GM23338 (cell line): ENCODE measurements around the gene STK4. TPM values are rescaled to one million over a fixed set of nuclear protein-coding genes. Genes with fewer than 3 reads are reported as not detected.

Experiments used
- ATAC-seq: fragments of 200-7000 bp; cut with Tn5 transposase; 3 replicates; pipeline ENCODE4 v1.9.1; 2020
- DNase-seq: peaks from one replicate; pipeline ENCODE4 v3.0.0-alpha.2; 2015; ENCODE audit warnings: low spot score
- H2AFZ ChIP-seq: fragments of 200-600 bp; sonication (generic); 2 replicates; pipeline ENCODE4 v1.8.0; 2016; ENCODE audit warnings: antibody characterized with exemption, mild to moderate bottlenecking, moderate library complexity
- H3F3A ChIP-seq: fragments of 200-600 bp; sonication (generic); replicated peaks from 2 replicates; pipeline ENCODE4 v1.8.0; 2017; ENCODE audit warnings: antibody characterized with exemption, mixed run types, low read depth
- H3K27ac ChIP-seq: fragments of 200-600 bp; sonication (generic); 2 replicates; pipeline ENCODE4 v1.6.1; 2016; ENCODE audit warnings: low read depth
- H3K27me3 ChIP-seq: fragments of 200-600 bp; sonication (generic); 2 replicates; pipeline ENCODE4 v1.8.0; 2016; ENCODE audit warnings: mild to moderate bottlenecking, mixed run types, moderate library complexity; ENCODE audit not compliant: insufficient read depth
- H3K36me3 ChIP-seq: fragments of 200-600 bp; sonication (generic); 2 replicates; pipeline ENCODE4 v1.8.0; 2016; ENCODE audit warnings: mild to moderate bottlenecking; ENCODE audit not compliant: insufficient read depth
- H3K4me1 ChIP-seq: fragments of 200-600 bp; sonication (generic); 2 replicates; pipeline ENCODE4 v1.8.0; 2016; ENCODE audit warnings: mild to moderate bottlenecking, moderate library complexity; ENCODE audit not compliant: insufficient read depth
- H3K4me2 ChIP-seq: fragments of 200-600 bp; sonication (generic); 2 replicates; pipeline ENCODE4 v1.7.1; 2017; ENCODE audit warnings: mixed run types
- H3K4me3 ChIP-seq: fragments of 200-600 bp; sonication (generic); 2 replicates; pipeline ENCODE4 v1.6.1; 2016; ENCODE audit warnings: mixed run types
- H3K79me2 ChIP-seq: fragments of 200-600 bp; sonication (generic); replicated peaks from 2 replicates; pipeline ENCODE4 v1.8.0; 2017; ENCODE audit warnings: mild to moderate bottlenecking; ENCODE audit not compliant: insufficient read depth
- H3K9me2 ChIP-seq: fragments of 200-600 bp; sonication (generic); 2 replicates; pipeline ENCODE4 v1.8.0; 2017; ENCODE audit not compliant: insufficient read depth
- H4K20me1 ChIP-seq: fragments of 200-600 bp; sonication (generic); replicated peaks from 2 replicates; pipeline ENCODE4 v1.8.0; 2017; ENCODE audit warnings: mild to moderate bottlenecking; ENCODE audit not compliant: insufficient read depth
- H3K27ac Mint-ChIP-seq: 2 replicates; pipeline ENCODE4 v1.8.0; 2020; ENCODE audit warnings: inconsistent platforms, mild to moderate bottlenecking, moderate library complexity, mixed read lengths
- H3K27me3 Mint-ChIP-seq: 3 replicates; pipeline ENCODE4 v1.8.0; 2022; ENCODE audit warnings: low read depth, mild to moderate bottlenecking, moderate library complexity, mixed read lengths, inconsistent platforms; ENCODE audit not compliant: insufficient read depth, poor library complexity
- H3K36me3 Mint-ChIP-seq: 3 replicates; pipeline ENCODE4 v1.8.0; 2021; ENCODE audit warnings: low read depth, mild to moderate bottlenecking, inconsistent platforms, moderate library complexity, mixed read lengths
- H3K4me1 Mint-ChIP-seq: 3 replicates; pipeline ENCODE4 v1.8.0; 2020; ENCODE audit warnings: mild to moderate bottlenecking, inconsistent platforms, mixed read lengths
- H3K4me3 Mint-ChIP-seq: 3 replicates; pipeline ENCODE4 v1.8.0; 2021; ENCODE audit warnings: moderate library complexity, mild to moderate bottlenecking, inconsistent platforms, mixed read lengths
- H3K9me3 Mint-ChIP-seq: 3 replicates; pipeline ENCODE4 v1.8.0; 2020; ENCODE audit warnings: moderate library complexity, mild to moderate bottlenecking, inconsistent platforms, mixed read lengths
- CREB1 ChIP-seq: fragments of 250-450 bp; sonication (Bioruptor Pico); IDR thresholded peaks from 2 replicates; pipeline ENCODE4 v1.5.0; 2020; ENCODE audit warnings: low read depth, mild to moderate bottlenecking, moderate library complexity
- ETS1 ChIP-seq: IDR thresholded peaks from 2 replicates; pipeline ENCODE4 v1.6.1; 2016; ENCODE audit warnings: antibody characterized with exemption
- JUNB ChIP-seq: IDR thresholded peaks from one replicate; pipeline ENCODE4 v1.6.1; 2016; ENCODE audit warnings: antibody characterized with exemption; ENCODE audit not compliant: unreplicated experiment
- NANOG ChIP-seq: IDR thresholded peaks from 2 replicates; pipeline ENCODE4 v1.6.1; 2016; ENCODE audit warnings: antibody characterized with exemption, borderline replicate concordance
- POLR2AphosphoS5 ChIP-seq: IDR thresholded peaks from 2 replicates; pipeline ENCODE4 v1.6.1; 2016; ENCODE audit warnings: antibody characterized with exemption, low read depth
- STAT1 ChIP-seq: IDR thresholded peaks from one replicate; pipeline ENCODE4 v1.6.1; 2016; ENCODE audit warnings: antibody characterized with exemption; ENCODE audit not compliant: unreplicated experiment
- ZNF114 ChIP-seq: fragments of 250-450 bp; sonication (Bioruptor Pico); IDR thresholded peaks from 2 replicates; pipeline ENCODE4 v1.5.0; 2020; ENCODE audit warnings: mild to moderate bottlenecking, moderate library complexity
- ZNF331 ChIP-seq: fragments of 250-450 bp; sonication (Bioruptor Pico); IDR thresholded peaks from 2 replicates; pipeline ENCODE4 v1.5.0; 2020; ENCODE audit warnings: low read depth, mild to moderate bottlenecking, moderate library complexity
- ZNF462 ChIP-seq: fragments of 250-450 bp; sonication (Bioruptor Pico); IDR thresholded peaks from 2 replicates; pipeline ENCODE4 v1.5.0; 2020; ENCODE audit warnings: mild to moderate bottlenecking, moderate library complexity
- polyA plus RNA-seq: library from polyadenylated mRNA; unstranded; fragments of >200 nt; fragmentation: Nextera tagmentation; extraction: Ambion mirVana; gene quantifications from 2 replicates; pipeline ENCODE4 v1.2.1, GENCODE V29; 2016
- total RNA-seq: library from RNA; depleted of rRNA; stranded (reverse); fragments of >200 nt; shearing (Covaris generic); gene quantifications from 2 replicates; pipeline ENCODE4 v1.2.3, GENCODE V29; 2014
- TF ChIP-seq, protein P1 (sequence below): IDR thresholded peaks from one replicate; pipeline ENCODE4 v1.6.1; 2018; ENCODE audit warnings: antibody characterized with exemption; ENCODE audit not compliant: unreplicated experiment

STK4 gene
- total and polyA plus RNA-seq, 2 experiments from 2014 or later = 37.7 to 58.7 TPM

GRCh38 chr20:45055056-45055455 is 88.7 kb downstream of the STK4 start (continued):
- TF ChIP-seq, protein P1, sequence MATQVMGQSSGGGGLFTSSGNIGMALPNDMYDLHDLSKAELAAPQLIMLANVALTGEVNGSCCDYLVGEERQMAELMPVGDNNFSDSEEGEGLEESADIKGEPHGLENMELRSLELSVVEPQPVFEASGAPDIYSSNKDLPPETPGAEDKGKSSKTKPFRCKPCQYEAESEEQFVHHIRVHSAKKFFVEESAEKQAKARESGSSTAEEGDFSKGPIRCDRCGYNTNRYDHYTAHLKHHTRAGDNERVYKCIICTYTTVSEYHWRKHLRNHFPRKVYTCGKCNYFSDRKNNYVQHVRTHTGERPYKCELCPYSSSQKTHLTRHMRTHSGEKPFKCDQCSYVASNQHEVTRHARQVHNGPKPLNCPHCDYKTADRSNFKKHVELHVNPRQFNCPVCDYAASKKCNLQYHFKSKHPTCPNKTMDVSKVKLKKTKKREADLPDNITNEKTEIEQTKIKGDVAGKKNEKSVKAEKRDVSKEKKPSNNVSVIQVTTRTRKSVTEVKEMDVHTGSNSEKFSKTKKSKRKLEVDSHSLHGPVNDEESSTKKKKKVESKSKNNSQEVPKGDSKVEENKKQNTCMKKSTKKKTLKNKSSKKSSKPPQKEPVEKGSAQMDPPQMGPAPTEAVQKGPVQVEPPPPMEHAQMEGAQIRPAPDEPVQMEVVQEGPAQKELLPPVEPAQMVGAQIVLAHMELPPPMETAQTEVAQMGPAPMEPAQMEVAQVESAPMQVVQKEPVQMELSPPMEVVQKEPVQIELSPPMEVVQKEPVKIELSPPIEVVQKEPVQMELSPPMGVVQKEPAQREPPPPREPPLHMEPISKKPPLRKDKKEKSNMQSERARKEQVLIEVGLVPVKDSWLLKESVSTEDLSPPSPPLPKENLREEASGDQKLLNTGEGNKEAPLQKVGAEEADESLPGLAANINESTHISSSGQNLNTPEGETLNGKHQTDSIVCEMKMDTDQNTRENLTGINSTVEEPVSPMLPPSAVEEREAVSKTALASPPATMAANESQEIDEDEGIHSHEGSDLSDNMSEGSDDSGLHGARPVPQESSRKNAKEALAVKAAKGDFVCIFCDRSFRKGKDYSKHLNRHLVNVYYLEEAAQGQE = no peak
- no peak for TF ChIP-seq ZNF331 (CRISPR knock-in tag)

- Mint-ChIP-seq H3K4me1 (peaks cover 7% of the 10 kb centered on the region; the same call in 2 of the 3 replicates), H3K36me3 (no peaks in the 10 kb centered on the region; the same call in 2 of the 3 replicates), H3K4me3 (no peak overlapping the region), H3K27me3 (no peaks in the 10 kb centered on the region), H3K9me3 (no peaks in the 10 kb centered on the region), H3K27ac (no peak overlapping the region)
- no peak for ATAC-seq
- H3K36me3 ChIP-seq = no peaks in the 10 kb centered on the region
- no peak overlapping the region for H3K27ac ChIP-seq
- H2AFZ ChIP-seq = no peak overlapping the region
- no peak overlapping the region for H3K4me3 ChIP-seq
- no peaks in the 10 kb centered on the region; the same call in 1 of the 2 replicates for H4K20me1 ChIP-seq
- H3K4me1 ChIP-seq = 0 out of 2 replicates have a peak, but pooled peaks cover 4% of the 10 kb centered on the region
- no peaks in the 10 kb centered on the region for H3K9me2 ChIP-seq
- DNase-seq = no peak
- no peaks in the 10 kb centered on the region for H3K27me3 ChIP-seq
- H3F3A ChIP-seq = no peaks in the 10 kb centered on the region
- H3K4me2 ChIP-seq = no peak overlapping the region
- no peaks in the 10 kb centered on the region; the same call in 1 of the 2 replicates for H3K79me2 ChIP-seq
- TF ChIP-seq ZNF331 (CRISPR knock-in tag) (no peak), NANOG (no peak), ZNF462 (CRISPR knock-in tag) (no peak), STAT1 (no peak), CREB1 (CRISPR knock-in tag) (no peak), ZNF114 (CRISPR knock-in tag) (no peak), JUNB (no peak), ETS1 (no peak), POLR2AphosphoS5 (no peak)
- TF ChIP-seq, protein P1 = no peak
These were observed 90.3 kb downstream of the STK4 start for GRCh38 chr20:45056473-45057173.
